ENCODE data around the gene RAB11A.
"Not testable (repeated sequence)": the region's sequence is repeated elsewhere in the genome, so short reads cannot be mapped to it uniquely, and the experiment has no call there.

The RAB11A gene

GRCh38 chr15:65845826-65846519 is 23.3 kb upstream of the RAB11A start:
- DNase-seq = no peak

- DNase-seq = no peak
These were observed 21.3 kb upstream of the RAB11A start for GRCh38 chr15:65847989-65848388.

GRCh38 chr15:65851981-65852380 is 17.3 kb upstream of the RAB11A start:
- DNase-seq = no peak

GRCh38 chr15:65856821-65857455 is 12.4 kb upstream of the RAB11A start:
- peak; percentile 85 for DNase-seq

GRCh38 chr15:65857718-65858402 is 11.4 kb upstream of the RAB11A start:
- no peak for DNase-seq

GRCh38 chr15:65862682-65863081 is 6.6 kb upstream of the RAB11A start:
- DNase-seq = peak; percentile 85

- no peak for DNase-seq
These were observed 6.2 kb upstream of the RAB11A start for GRCh38 chr15:65863106-65863505.

GRCh38 chr15:65867244-65867643 is 2.0 kb upstream of the RAB11A start:
- no peak for DNase-seq

- not testable (repeated sequence) for DNase-seq
These were observed 1.4 kb upstream of the RAB11A start for GRCh38 chr15:65867933-65868332.

- DNase-seq = no peak
These were observed 655 bp upstream of the RAB11A start for GRCh38 chr15:65868546-65869125.

- peak; percentile 81 for DNase-seq
These were observed 922 bp downstream of the RAB11A start for GRCh38 chr15:65869954-65870871.

- DNase-seq = peak; percentile 48
These were observed 1.7 kb downstream of the RAB11A start for GRCh38 chr15:65870889-65871533.

- not testable (repeated sequence) for DNase-seq
These were observed 2.6 kb downstream of the RAB11A start for GRCh38 chr15:65871886-65872285.

- DNase-seq = not testable (repeated sequence)
These were observed 3.3 kb downstream of the RAB11A start for GRCh38 chr15:65872596-65872995.

- DNase-seq = no peak
These were observed 4.0 kb downstream of the RAB11A start for GRCh38 chr15:65873256-65873655.

GRCh38 chr15:65875458-65875857 is 6.2 kb downstream of the RAB11A start:
- no peak for DNase-seq

- DNase-seq = no peak
These were observed 8.5 kb downstream of the RAB11A start for GRCh38 chr15:65877749-65878148.

GRCh38 chr15:65881766-65882434 is 12.6 kb downstream of the RAB11A start:
- no peak for DNase-seq

GRCh38 chr15:65883571-65883970 is 14.3 kb downstream of the RAB11A start:
- no peak for DNase-seq

- DNase-seq = no peak
These were observed 15.2 kb downstream of the RAB11A start for GRCh38 chr15:65884511-65884910.

GRCh38 chr15:65885668-65886218 is 16.5 kb downstream of the RAB11A start:
- DNase-seq = no peak
